Thoracic aorta (tissue), 2 donors: ENCODE results near the gene LCMT1. TPM values are rescaled to one million over a fixed set of nuclear protein-coding genes. Genes with fewer than 3 reads are reported as not detected.
"Not testable (repeated sequence)": the region's sequence is repeated elsewhere in the genome, so short reads cannot be mapped to it uniquely, and the experiment has no call there.

ENCODE experiments used
- ATAC-seq: fragments of 150-250 bp; one replicate; pipeline ENCODE4 v1.8.0; 2017; ENCODE audit warnings: low read depth; ENCODE audit not compliant: insufficient number of reproducible peaks, low FRiP score
- DNase-seq: peaks from one replicate; pipeline ENCODE4 v3.0.0-alpha.2; 2020; ENCODE audit warnings: low spot score
- H3K27ac ChIP-seq, 2 donors: fragments of 200-600 bp; sonication (generic); 1 replicate in 1 of 2; 2 replicates in 1 of 2; pipeline ENCODE4 v1.5.1; 2016; ENCODE audit warnings: mild to moderate bottlenecking in 2 of 2, moderate library complexity in 2 of 2
- H3K27me3 ChIP-seq: fragments of 200-600 bp; sonication (generic); replicated peaks from 2 replicates; pipeline ENCODE4 v1.6.0; 2016; ENCODE audit warnings: mild to moderate bottlenecking; ENCODE audit not compliant: insufficient read depth
- H3K36me3 ChIP-seq: fragments of 200-600 bp; sonication (generic); one replicate; pipeline ENCODE4 v1.5.1; 2016
- H3K4me1 ChIP-seq, 2 donors: fragments of 200-600 bp; sonication (generic); 1 replicate in 1 of 2; 2 replicates in 1 of 2; pipeline versions ENCODE4 v1.5.1 to v1.6.0; 2016; ENCODE audit warnings: low read depth in 2 of 2, mild to moderate bottlenecking in 1 of 2; ENCODE audit not compliant: control insufficient read depth in 1 of 2
- H3K4me3 ChIP-seq: fragments of 200-600 bp; sonication (generic); 2 replicates; pipeline ENCODE4 v1.5.1; 2016; ENCODE audit warnings: mild to moderate bottlenecking
- H3K9me3 ChIP-seq: fragments of 200-600 bp; sonication (generic); 2 replicates; pipeline ENCODE4 v1.5.1; 2016
- total RNA-seq, 2 donors: library from RNA; depleted of rRNA; stranded (reverse); fragments of >200 nt; gene quantifications; one replicate each; pipeline versions ENCODE4 v1.1.0 to v1.2.3, GENCODE V29; 2016
- TF ChIP-seq, protein P1 (sequence below): fragments of 200-600 bp; sonication (generic); IDR thresholded peaks from one replicate; pipeline ENCODE4 v1.5.1; 2019; ENCODE audit warnings: antibody characterized with exemption

The LCMT1 gene
- total RNA-seq, 2 donors from 2014 or later, result 31.0 to 42.5 TPM

DNA sequence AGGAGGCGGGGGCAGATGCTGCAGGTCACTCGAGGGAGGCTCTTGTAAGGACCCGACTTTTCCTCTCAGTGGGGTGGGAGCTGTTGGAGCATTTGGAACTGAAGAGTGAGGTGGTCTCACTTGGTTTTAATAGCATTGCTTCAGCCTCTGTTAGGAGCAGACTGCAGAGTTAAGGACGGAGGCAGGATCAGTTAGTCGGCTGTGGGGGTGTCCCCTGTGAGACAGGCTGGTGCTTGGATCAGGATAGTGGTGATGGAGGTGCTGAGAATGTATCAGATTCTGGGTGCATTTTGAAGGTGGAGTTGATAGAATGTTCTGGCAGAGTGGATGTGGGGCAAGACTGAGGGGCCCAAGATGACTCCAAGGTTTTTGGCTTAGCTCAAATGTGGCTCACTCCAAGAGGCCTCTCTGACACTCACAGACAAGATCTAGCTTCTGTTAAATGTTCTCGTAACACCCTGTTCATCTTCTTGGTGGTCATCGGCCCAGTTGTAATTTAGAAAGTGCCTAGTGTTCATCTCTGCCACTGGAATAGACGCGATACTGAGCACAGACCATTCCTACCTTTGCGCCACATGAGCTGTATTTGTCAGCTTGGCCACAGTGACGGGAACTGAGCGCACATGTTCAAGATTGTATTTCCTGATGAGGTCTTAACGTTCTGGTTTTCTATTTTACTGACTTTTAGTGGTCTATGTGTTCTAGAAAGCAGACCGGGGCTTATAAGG is 7.5 kb downstream of the LCMT1 start:
- ATAC-seq, result no peak
- Histone ChIP-seq H3K27ac (no peak overlapping the region), H3K9me3 (no peaks in the 10 kb centered on the region), H3K4me1 (peaks cover 0 to under 1% of the 10 kb centered on the region in 2 donors), H3K27me3 (no peaks in the 10 kb centered on the region), H3K4me3 (no peak overlapping the region), H3K36me3 (no peaks in the 10 kb centered on the region)
- DNase-seq, result no peak
- TF ChIP-seq, protein P1, sequence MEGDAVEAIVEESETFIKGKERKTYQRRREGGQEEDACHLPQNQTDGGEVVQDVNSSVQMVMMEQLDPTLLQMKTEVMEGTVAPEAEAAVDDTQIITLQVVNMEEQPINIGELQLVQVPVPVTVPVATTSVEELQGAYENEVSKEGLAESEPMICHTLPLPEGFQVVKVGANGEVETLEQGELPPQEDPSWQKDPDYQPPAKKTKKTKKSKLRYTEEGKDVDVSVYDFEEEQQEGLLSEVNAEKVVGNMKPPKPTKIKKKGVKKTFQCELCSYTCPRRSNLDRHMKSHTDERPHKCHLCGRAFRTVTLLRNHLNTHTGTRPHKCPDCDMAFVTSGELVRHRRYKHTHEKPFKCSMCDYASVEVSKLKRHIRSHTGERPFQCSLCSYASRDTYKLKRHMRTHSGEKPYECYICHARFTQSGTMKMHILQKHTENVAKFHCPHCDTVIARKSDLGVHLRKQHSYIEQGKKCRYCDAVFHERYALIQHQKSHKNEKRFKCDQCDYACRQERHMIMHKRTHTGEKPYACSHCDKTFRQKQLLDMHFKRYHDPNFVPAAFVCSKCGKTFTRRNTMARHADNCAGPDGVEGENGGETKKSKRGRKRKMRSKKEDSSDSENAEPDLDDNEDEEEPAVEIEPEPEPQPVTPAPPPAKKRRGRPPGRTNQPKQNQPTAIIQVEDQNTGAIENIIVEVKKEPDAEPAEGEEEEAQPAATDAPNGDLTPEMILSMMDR, result no peak

DNA sequence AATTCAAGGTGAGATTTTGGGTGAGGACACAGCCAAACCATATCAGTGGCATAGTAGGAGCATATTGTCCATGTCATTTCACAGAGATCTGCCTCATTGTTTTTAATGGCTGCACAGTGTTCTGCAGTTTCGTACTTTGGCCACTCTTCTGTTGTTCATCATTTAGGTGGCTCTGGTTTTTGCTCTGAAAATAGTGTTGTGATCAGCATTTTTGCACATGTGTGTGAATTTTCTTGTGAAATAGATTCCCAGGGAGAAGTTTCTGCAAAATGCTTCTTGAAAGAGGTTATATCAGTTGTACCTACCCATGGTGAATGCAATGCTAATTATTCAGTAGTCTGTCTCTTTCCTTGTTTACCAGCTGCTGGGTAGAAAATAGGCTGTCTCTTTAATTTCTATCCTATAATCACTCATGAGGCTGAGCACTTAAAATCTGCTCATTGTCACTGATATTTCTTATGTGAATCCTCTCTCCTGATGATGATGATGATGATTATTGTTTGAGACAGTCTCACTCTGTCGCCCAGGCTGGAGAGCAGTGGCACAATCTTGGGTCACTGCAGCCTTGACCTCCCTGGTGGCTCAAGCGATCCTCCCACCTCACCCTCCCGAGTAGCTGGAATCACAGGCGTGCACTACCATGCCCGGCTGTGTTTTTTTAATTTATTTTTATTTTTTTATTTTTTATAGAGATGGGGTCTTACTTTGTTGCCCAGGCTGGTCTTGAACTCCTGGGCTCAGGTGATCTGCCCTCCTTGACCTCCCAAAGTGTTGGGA is 10.5 kb downstream of the LCMT1 start:
- no peaks in the 10 kb centered on the region for H3K36me3 ChIP-seq
- H3K4me1 ChIP-seq, result peaks cover 0 to 3% of the 10 kb centered on the region in 2 donors
- no peaks in the 10 kb centered on the region for H3K27me3 ChIP-seq
- DNase-seq, result no peak
- no peak overlapping the region for H3K4me3 ChIP-seq
- TF ChIP-seq, protein P1, result no peak
- H3K9me3 ChIP-seq, result no peaks in the 10 kb centered on the region
- no peak for ATAC-seq
- no peak overlapping the region for H3K27ac ChIP-seq

DNA sequence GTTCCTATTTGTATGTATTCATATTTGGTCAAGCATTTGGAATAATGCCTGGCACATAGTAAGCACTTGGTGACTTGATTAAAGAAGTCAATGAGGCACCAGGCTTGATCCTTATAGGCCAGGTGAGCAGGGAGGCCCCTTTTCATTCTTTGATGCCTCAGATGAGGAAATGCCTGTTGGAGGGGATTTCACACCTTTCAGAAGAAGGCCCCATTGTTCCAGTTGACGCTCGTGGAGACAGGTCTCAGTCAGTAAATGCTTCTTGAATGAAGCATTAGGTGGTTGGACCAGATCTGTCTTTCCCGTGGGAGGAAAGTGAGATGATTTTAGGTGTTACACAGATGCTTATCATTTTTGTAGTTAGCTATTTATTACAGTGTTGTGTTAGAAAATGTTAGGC is 13.0 kb downstream of the LCMT1 start:
- Histone ChIP-seq H3K9me3 (no peaks in the 10 kb centered on the region), H3K27me3 (no peaks in the 10 kb centered on the region), H3K4me1 (peaks cover 0 to 3% of the 10 kb centered on the region in 2 donors), H3K27ac (no peak overlapping the region), H3K36me3 (no peaks in the 10 kb centered on the region), H3K4me3 (no peak overlapping the region)
- DNase-seq (no peak), ATAC-seq (no peak)
- TF ChIP-seq, protein P1, result no peak

DNA sequence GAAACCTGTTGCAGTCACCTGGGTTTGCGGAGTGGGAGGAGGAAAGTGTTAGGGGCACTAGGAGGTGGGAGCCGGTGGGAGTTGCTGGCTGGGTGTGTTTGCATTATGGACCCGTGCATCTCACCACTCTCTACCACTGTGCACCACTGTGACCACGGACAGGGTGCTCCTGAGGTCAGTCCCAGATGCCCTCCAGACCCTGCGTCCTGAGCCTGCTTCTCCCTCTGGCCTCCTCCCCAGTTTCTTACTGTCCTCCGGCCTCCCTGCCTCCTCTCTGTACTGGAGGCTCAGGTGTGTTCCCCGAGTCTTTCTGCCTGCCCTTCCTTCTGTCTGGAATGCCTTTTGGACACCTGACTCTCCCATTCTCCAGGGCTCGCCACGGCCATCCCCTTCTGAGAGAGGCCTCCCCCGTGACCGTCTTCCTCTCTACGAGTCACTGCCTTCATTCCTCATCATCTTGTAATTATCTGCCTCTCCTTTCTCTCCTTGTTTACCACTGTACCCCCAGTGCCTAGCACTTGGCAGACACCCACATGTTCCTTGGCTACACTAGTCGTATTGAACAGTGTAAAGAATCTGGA is 14.6 kb downstream of the LCMT1 start:
- ATAC-seq, H3K36me3 ChIP-seq, H3K27ac ChIP-seq, H3K4me1 ChIP-seq, H3K9me3 ChIP-seq, H3K4me3 ChIP-seq, H3K27me3 ChIP-seq, DNase-seq: not testable (repeated sequence)

DNA sequence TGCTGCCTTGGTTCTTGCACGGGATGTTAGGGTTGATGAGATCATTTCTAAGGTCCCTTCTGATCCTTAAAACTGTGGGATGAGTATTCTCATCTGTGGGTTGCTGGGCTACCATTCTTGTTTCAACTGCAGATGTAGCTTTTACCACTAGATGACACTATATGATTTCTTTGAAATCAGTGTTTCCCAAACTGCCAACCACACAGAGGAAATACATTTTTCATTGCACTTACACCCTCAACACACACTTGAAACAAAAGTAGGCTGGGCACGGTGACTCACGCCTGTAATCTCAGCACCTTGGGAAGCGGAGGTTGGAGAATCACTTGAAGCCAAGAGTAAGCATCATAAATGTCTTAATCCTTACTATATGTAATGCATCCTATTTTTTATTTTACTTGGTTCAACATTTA is 15.3 kb downstream of the LCMT1 start:
- Histone ChIP-seq H3K27me3 (no peaks in the 10 kb centered on the region), H3K4me1 (peaks cover 0 to 3% of the 10 kb centered on the region in 2 donors), H3K9me3 (no peaks in the 10 kb centered on the region), H3K36me3 (no peaks in the 10 kb centered on the region), H3K27ac (no peak overlapping the region), H3K4me3 (no peak overlapping the region)
- no peak for ATAC-seq
- DNase-seq, result no peak
- TF ChIP-seq, protein P1, result peak; percentile 20

DNA sequence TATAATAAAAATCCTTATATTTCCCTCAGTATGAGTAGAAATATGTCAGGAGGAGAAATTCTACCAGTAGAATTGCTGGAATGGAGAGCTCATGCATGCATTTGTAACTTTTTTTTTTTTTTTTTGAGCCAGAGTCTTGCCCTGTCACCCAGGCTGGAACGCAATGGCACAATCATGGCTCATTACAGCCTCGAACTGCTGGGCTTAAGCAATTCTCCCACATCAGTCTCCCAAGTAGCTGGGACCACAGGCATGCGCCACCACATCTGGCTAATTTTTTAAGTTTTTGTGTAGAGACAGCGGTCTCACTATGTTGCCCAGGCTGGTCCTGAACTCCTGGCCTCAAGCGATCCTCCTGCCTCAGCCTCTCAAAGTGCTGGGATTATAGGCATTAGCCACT is 21.2 kb downstream of the LCMT1 start:
- not testable (repeated sequence) for ATAC-seq, H3K27ac ChIP-seq, DNase-seq, H3K27me3 ChIP-seq, H3K9me3 ChIP-seq, H3K4me3 ChIP-seq, H3K4me1 ChIP-seq
- H3K36me3 ChIP-seq, result peaks cover 32% of the 10 kb centered on the region
